HG03354 (cell line): Measurements from ENCODE around the gene IRS4.

Source experiments
- ATAC-seq: cut with Tn5 transposase; IDR thresholded peaks from one replicate; pipeline ENCODE4 v1.9.1; 2021; ENCODE audit warnings: mild to moderate bottlenecking; ENCODE audit not compliant: unreplicated experiment, poor library complexity, severe bottlenecking

The IRS4 gene

GRCh38 chrX:108736509-108737479, at the start of gene IRS4:
Gene IRS4 (minus strand): TSS chrX:108736563.
- ATAC-seq, result peak; percentile 50

GRCh38 chrX:108772549-108772948, 36.2 kb upstream of the IRS4 start:
- no peak for ATAC-seq

GRCh38 chrX:108763559-108763958, 27.2 kb upstream of the IRS4 start:
- ATAC-seq, result no peak

GRCh38 chrX:108740299-108740774, 4.0 kb upstream of the IRS4 start:
- ATAC-seq, result no peak

GRCh38 chrX:108737754-108738153, 1.4 kb upstream of the IRS4 start:
- ATAC-seq, result no peak

- peak; percentile 37 for ATAC-seq
Observed at GRCh38 chrX:108735679-108736508, 469 bp downstream of the IRS4 start.

GRCh38 chrX:108735091-108735678, 1.2 kb downstream of the IRS4 start:
- peak; percentile 43 for ATAC-seq

GRCh38 chrX:108734426-108734825, 1.9 kb downstream of the IRS4 start:
- ATAC-seq, result no peak

- ATAC-seq, result no peak
Observed at GRCh38 chrX:108732630-108733321, 3.6 kb downstream of the IRS4 start.

- ATAC-seq, result no peak
Observed at GRCh38 chrX:108731153-108731552, 5.2 kb downstream of the IRS4 start.

GRCh38 chrX:108726748-108727147, 9.6 kb downstream of the IRS4 start:
- ATAC-seq, result no peak

GRCh38 chrX:108722561-108722960, 13.8 kb downstream of the IRS4 start:
- ATAC-seq, result no peak

- no peak for ATAC-seq
Observed at GRCh38 chrX:108712886-108713285, 23.5 kb downstream of the IRS4 start.

- ATAC-seq, result no peak
Observed at GRCh38 chrX:108704839-108705238, 31.5 kb downstream of the IRS4 start.

- no peak for ATAC-seq
Observed at GRCh38 chrX:108702530-108702929, 33.8 kb downstream of the IRS4 start.

- no peak for ATAC-seq
Observed at GRCh38 chrX:108701633-108702032, 34.7 kb downstream of the IRS4 start.

GRCh38 chrX:108699368-108699767, 37.0 kb downstream of the IRS4 start:
- peak; percentile 59 for ATAC-seq

GRCh38 chrX:108696690-108697089, 39.7 kb downstream of the IRS4 start:
- ATAC-seq, result no peak
